NCI-H774 (cell line): ENCODE data around the gene ZDHHC20.
A peak's percentile ranks its signal among the peaks of the same experiment; 100 is the strongest.

Source experiments
- DNase-seq: peaks from one replicate; lab custom pipeline; 2025; lab: John Stamatoyannopoulos, UW

Gene ZDHHC20

DNA sequence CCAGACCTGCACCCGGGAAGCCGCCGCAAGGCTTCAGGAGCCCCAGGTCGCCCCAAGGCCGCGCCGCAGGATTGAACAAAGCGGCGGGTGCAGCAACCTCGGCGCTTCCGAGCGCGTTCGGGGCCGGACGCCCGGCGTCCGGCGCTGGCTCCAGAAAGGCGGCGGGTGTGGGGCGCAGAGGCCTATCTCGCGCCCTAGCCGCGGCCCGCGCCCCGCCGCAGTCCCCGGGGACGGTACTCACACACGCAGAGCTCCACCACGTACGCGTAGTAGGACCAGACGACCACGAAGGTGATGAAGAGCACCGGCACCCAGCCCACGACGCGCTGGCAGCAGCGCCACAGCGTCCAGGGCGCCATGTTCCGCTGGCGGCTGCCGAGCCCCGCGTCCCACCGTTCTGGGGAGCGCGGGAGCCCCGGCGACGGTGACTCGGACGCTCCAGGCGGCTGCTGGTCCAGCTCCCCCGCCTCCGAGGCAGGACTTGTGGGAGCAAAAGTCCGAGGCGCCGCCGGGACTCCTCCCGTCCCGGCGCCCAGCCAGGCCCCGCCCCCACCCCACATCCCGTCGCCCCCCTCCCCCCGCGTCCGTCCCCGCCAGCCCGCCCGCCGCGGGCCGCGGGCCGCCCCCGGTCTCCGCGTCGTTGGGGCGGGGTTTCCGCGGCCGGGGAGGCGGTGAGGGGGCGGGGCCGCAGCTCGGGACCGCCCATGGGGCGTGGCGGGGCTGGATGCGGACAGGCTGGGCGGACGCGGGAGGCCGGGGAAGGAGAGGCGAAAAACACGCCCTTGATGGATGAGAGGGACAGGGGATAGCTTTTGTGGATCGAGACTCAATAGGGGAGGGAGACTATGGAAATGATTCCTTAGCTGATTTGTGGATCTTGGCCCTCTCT lies at the start of gene ZDHHC20:
Gene ZDHHC20, minus strand, starts transcription at position 491 of the 889 bp plus-strand sequence. Its CDS starts 132 bp downstream, at position 359.
- peak; percentile 62 for DNase-seq

- DNase-seq = no peak
Measured at GRCh38 chr13:21504379-21504778, 45.3 kb upstream of the ZDHHC20 start.

GRCh38 chr13:21501686-21502085 lies 42.6 kb upstream of the ZDHHC20 start:
- no peak for DNase-seq

- DNase-seq = no peak
Measured at GRCh38 chr13:21486322-21486721, 27.2 kb upstream of the ZDHHC20 start.

DNA sequence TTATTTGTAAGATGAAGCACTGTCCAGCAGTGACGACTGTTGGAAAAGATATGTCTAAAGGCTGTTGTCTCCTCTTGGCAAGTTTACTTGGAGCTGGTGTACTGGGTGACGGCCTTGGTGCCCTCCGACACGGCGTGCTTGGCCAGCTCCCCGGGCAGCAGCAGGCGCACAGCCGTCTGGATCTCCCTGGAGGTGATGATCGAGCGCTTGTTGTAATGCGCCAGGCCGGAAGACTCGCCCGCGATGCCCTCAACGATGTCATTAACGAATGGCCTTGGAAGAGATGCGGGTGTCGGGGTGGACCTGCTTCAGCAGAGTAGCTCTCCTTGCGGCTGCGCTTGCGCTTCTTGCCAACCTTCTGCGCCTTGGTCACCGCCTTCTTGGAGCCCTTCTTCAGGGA lies 24.6 kb upstream of the ZDHHC20 start:
- no peak for DNase-seq

DNA sequence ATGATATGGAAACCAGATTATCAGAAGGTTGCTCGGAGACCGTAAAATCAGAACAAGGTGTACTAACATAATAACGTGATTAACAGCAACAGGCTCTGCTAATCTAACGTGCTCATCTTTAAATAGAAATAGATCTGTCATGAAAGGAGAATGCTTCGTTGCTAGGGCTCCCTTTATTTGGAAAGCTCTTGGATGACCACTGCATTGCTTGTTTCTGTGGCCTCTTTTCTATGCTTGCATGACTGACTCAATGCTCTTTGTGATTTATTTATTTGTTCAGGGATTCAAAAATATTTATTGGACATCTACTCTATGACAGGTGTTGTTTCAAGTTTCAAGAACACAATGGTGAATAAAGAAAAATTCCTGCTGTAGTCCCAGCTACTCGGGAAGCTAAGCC lies 22.3 kb upstream of the ZDHHC20 start:
- DNase-seq = peak; percentile 62

- DNase-seq = peak; percentile 9
Measured at GRCh38 chr13:21478881-21479808, 20.0 kb upstream of the ZDHHC20 start.

- peak; percentile 54 for DNase-seq
Measured at GRCh38 chr13:21476893-21477472, 17.9 kb upstream of the ZDHHC20 start.

DNA sequence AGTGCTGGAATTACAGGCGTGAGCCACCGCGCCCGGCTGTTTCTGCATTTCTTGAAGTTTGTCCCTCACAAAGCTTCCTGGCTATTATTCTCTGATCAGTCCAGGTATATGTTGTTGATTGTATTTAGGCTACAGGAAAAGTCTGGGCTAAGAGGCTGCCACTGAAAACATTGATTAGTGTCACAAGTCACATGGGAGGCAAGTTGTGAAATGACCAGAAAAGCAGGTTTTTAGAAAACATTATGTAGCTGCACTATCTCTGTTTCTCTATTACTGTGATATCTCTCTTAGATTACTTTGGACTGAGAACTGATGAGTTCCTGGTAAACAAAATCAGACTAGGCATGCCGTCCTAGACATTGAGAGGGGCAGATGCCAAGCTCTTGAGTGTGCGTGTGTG lies 16.0 kb upstream of the ZDHHC20 start:
- no peak for DNase-seq

DNA sequence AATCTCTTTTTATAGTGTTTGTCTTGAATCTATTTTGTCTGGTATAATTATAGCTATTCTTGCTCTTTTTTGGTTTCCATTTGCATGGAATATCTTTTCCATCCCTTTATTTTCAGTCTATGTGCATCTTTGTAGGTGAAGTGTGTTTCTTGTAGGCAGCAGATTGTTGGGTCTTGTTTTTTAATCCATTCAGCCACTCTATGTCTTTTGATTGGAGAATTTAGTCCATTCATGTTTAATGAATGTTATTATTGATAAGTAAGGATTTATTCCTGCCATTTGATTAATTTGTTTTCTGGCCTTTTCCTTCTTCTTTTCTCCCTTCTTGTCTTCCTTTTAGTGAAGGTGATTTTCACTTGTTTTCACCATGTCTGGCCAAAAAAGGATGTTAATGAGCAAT lies 11.7 kb upstream of the ZDHHC20 start:
- DNase-seq = no peak

DNA sequence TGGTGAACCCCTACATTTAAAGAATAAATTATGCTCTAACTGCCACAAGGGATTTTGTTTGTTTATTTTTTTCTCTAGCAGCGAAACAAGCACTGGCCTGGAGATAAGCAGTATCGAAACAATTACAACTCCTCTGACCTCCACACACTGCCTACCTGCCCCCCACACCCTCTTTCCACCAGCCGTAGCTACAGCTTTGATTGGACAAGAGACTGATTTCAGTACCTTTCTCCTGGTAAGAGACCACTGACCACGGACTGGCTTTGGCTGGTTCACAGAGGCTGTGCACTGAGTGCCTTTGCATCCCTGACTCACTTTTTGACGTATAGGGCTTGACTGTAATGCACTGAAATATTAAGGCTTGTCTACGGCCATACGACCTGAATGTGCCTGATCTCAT lies 7.4 kb upstream of the ZDHHC20 start:
- no peak for DNase-seq

DNA sequence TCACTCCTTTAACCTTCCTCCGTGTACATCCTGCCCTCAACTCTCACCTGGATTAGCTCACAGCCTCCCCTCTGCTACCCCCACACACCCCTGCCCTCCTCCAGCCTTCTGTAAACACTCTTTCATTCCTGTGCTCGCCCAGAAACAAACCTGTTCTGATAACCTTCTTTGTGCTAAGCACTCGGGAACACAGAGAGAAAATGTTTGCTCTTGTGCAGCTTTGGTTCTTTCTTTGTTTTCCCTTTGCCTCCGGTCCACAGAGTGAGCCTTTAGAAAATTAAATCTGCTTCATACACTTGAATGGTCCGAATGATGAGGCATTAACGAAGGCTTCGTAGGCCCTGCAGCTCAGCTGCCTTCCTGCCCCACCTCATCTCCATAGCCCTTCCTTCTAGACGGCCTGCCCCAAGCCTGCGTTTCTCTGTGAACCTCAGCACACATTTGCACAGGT lies 6.6 kb upstream of the ZDHHC20 start:
- DNase-seq = peak; percentile 19

DNA sequence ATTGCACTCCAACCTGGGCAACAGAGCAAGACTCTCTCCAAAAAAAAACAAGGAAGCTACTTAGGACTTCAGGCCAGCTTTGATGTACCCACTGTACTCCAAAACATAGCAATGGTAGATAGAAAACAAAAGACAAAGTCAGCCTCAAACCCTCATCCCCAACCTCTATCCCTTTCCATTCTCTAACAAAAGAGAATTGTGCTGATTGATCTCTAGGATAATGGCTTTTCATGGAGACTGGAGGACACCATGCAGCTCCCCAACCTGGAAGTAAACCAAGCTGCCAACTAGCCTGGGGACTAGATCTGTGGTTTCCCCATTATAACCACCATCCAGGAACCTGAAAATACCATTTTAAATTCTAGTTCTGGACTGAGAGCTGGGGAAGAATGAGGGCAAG lies 4.3 kb upstream of the ZDHHC20 start:
- no peak for DNase-seq

DNA sequence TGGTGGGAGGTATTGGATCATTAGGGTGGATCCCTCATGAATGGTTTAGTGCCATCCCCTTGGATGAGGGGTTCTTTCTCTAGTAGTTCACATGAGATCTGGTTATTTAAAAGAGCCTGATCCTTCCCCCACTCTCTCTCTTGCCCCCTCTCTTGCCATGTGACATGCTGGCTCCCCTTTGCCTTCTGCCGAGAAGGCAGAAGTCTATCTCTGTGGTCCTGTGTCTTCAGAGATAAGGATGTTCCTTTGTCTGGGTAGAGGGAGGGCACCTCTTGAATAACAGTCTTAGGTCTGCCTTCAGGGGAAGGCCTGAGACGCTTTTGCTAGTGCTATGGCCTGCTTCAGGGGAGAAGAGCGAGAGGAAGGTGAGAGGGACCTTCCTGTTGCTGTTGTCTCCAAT lies 2.0 kb upstream of the ZDHHC20 start:
- no peak for DNase-seq

- DNase-seq = no peak
Measured at GRCh38 chr13:21458451-21458812, 671 bp downstream of the ZDHHC20 start.

DNA sequence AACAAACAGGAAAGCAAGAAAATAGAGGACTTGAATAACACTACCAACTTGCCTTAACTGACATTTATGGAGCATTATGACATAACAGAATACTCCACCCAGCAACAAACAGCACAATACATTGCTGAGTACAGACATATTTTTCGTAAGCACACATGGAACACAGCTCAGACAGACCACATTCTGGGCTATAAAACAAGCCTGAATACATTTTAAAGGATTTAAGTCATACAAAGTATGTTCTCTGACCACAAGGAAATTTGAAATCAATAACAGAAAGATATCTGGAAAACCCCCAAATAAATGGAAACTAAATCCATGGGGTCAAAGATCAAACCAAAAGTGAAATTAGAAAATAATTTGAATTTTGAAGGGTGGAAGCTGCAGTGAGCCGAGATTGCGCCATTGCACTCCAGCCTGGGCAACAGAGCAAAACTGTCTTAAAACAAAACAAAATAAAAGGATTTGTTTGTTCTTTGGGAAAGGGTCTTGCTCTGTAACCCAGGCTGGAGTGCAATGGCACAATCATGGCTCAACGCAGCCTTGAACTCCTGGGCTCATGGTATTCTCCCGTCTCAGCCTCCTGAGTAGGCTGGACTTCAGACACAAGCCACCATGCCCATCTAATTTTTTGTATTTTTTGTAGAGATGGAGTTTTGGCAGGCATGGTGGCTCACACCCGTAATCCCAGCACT lies 5.6 kb downstream of the ZDHHC20 start:
- no peak for DNase-seq

GRCh38 chr13:21450936-21451335 lies 8.2 kb downstream of the ZDHHC20 start:
- DNase-seq = no peak

DNA sequence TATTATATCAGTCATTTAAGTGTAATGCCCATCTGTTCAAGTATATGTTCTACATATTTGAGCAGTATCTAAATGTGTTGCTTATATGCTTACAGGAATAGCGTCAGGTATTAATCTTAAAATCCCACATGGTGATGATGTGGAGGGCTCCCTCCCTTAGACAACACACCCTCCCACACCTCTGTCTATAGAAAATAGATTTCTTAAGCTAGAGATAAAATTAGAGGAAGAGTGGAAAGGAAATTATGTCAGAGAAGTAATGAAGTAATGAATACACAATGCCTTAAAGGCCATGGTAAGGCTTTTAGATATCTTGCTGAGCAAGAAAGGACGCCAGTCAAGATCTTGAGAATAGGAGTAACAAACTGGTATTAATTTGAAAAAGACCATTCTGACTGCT lies 12.4 kb downstream of the ZDHHC20 start:
- DNase-seq = no peak

- no peak for DNase-seq
Measured at GRCh38 chr13:21445759-21446158, 13.3 kb downstream of the ZDHHC20 start.

GRCh38 chr13:21443171-21443570 lies 15.9 kb downstream of the ZDHHC20 start:
- no peak for DNase-seq

- no peak for DNase-seq
Measured at GRCh38 chr13:21436582-21436981, 22.5 kb downstream of the ZDHHC20 start.

GRCh38 chr13:21435687-21436151 lies 23.4 kb downstream of the ZDHHC20 start:
- no peak for DNase-seq
